H9 (cell line): ENCODE results near the gene IL21R. TPM values are rescaled to one million over a fixed set of nuclear protein-coding genes. Genes with fewer than 3 reads are reported as not detected.

Experiments
- DNase-seq: peaks from one replicate; pipeline ENCODE4 v3.0.0-alpha.2; 2017
- H2AFZ ChIP-seq: one replicate; pipeline ENCODE4 v1.6.1; 2013; ENCODE audit warnings: mild to moderate bottlenecking, low read length, control low read depth, moderate library complexity
- H2AK5ac ChIP-seq: 2 replicates; pipeline ENCODE4 v1.6.1; 2013; ENCODE audit warnings: low read length, control low read depth, mixed read lengths; ENCODE audit not compliant: insufficient read length
- H2BK120ac ChIP-seq: one replicate; pipeline ENCODE4 v1.6.1; 2013; ENCODE audit warnings: low read depth, mild to moderate bottlenecking, low read length, control low read depth, inconsistent platforms; ENCODE audit not compliant: poor library complexity, severe bottlenecking
- H2BK12ac ChIP-seq: 2 replicates; pipeline ENCODE4 v1.6.1; 2013; ENCODE audit warnings: low read length, control low read depth, mixed read lengths, low read depth; ENCODE audit not compliant: insufficient read length
- H2BK15ac ChIP-seq: 2 replicates; pipeline ENCODE4 v1.6.1; 2013; ENCODE audit warnings: low read depth, low read length, control low read depth
- H2BK20ac ChIP-seq: one replicate; pipeline ENCODE4 v1.6.1; 2013; ENCODE audit warnings: low read depth, mild to moderate bottlenecking, low read length, control low read depth, inconsistent platforms; ENCODE audit not compliant: poor library complexity, severe bottlenecking
- H2BK5ac ChIP-seq: 2 replicates; pipeline ENCODE4 v1.6.1; 2013; ENCODE audit warnings: low read length, control low read depth, mixed read lengths; ENCODE audit not compliant: insufficient read length
- H3K14ac ChIP-seq: 2 replicates; pipeline ENCODE4 v1.6.1; 2013; ENCODE audit warnings: low read length, control low read depth; ENCODE audit not compliant: insufficient read depth
- H3K18ac ChIP-seq: 2 replicates; pipeline ENCODE4 v1.6.1; 2013; ENCODE audit warnings: low read depth, mild to moderate bottlenecking, mixed read lengths, low read length, control low read depth; ENCODE audit not compliant: insufficient read length
- H3K23ac ChIP-seq: 2 replicates; pipeline ENCODE4 v1.6.1; 2013; ENCODE audit warnings: low read length, control low read depth, mixed read lengths, low read depth; ENCODE audit not compliant: insufficient read length
- H3K23me2 ChIP-seq: 2 replicates; pipeline ENCODE4 v1.6.1; 2013; ENCODE audit warnings: low read depth, mild to moderate bottlenecking, mixed read lengths, low read length, control low read depth; ENCODE audit not compliant: insufficient read length, poor library complexity, severe bottlenecking
- H3K27ac ChIP-seq: 2 replicates; pipeline ENCODE4 v1.5.1; 2013; ENCODE audit warnings: low read length, control low read depth, mixed read lengths, low read depth; ENCODE audit not compliant: insufficient read length
- H3K27me3 ChIP-seq: 2 replicates; pipeline ENCODE4 v1.6.1; 2013; ENCODE audit warnings: low read length, control low read depth, inconsistent platforms; ENCODE audit not compliant: insufficient read depth
- H3K4ac ChIP-seq: 2 replicates; pipeline ENCODE4 v1.6.1; 2013; ENCODE audit warnings: low read depth, mild to moderate bottlenecking, control low read depth, inconsistent platforms, low read length, moderate library complexity
- H3K4me1 ChIP-seq: 2 replicates; pipeline ENCODE4 v1.6.1; 2013; ENCODE audit warnings: low read length, control low read depth, inconsistent platforms; ENCODE audit not compliant: insufficient read depth
- H3K4me2 ChIP-seq: 2 replicates; pipeline ENCODE4 v1.6.1; 2013; ENCODE audit warnings: low read length, control low read depth, mixed read lengths; ENCODE audit not compliant: insufficient read length, insufficient read depth
- H3K56ac ChIP-seq: 2 replicates; pipeline ENCODE4 v1.6.1; 2013; ENCODE audit warnings: low read depth, mild to moderate bottlenecking, mixed read lengths, low read length, control low read depth; ENCODE audit not compliant: insufficient read length
- H3K79me1 ChIP-seq: 2 replicates; pipeline ENCODE4 v1.6.1; 2013; ENCODE audit warnings: low read depth, mild to moderate bottlenecking, moderate library complexity, low read length, control low read depth, inconsistent platforms; ENCODE audit not compliant: insufficient read depth, poor library complexity, severe bottlenecking
- H3K79me2 ChIP-seq: 2 replicates; pipeline ENCODE4 v1.6.1; 2013; ENCODE audit warnings: low read length, control low read depth, inconsistent platforms; ENCODE audit not compliant: insufficient read depth
- H3K9ac ChIP-seq: 2 replicates; pipeline ENCODE4 v1.6.1; 2013; ENCODE audit warnings: low read length, control low read depth, mixed read lengths; ENCODE audit not compliant: insufficient read length; ENCODE audit errors: extremely low read depth
- H3K9me3 ChIP-seq: one replicate; pipeline ENCODE4 v1.6.1; 2013; ENCODE audit warnings: low read depth, low read length, inconsistent platforms; ENCODE audit not compliant: control insufficient read depth
- H3T11ph ChIP-seq: one replicate; pipeline ENCODE4 v1.6.1; 2013; ENCODE audit warnings: mild to moderate bottlenecking, low read length, control low read depth, inconsistent platforms
- H4K20me1 ChIP-seq: one replicate; pipeline ENCODE4 v1.6.1; 2013; ENCODE audit not compliant: control insufficient read depth, insufficient read length, insufficient read depth
- H4K5ac ChIP-seq: 2 replicates; pipeline ENCODE4 v1.6.1; 2013; ENCODE audit warnings: low read depth, mild to moderate bottlenecking, mixed read lengths, low read length, control low read depth; ENCODE audit not compliant: insufficient read length
- H4K8ac ChIP-seq: replicated peaks from 2 replicates; pipeline ENCODE4 v1.6.1; 2013; ENCODE audit warnings: low read length, control low read depth, mixed read lengths, low read depth; ENCODE audit not compliant: insufficient read length
- H4K91ac ChIP-seq: 2 replicates; pipeline ENCODE4 v1.6.1; 2013; ENCODE audit warnings: low read depth, mild to moderate bottlenecking, moderate library complexity, mixed read lengths, low read length, control low read depth; ENCODE audit not compliant: insufficient read length
- H3K27ac Mint-ChIP-seq, 3 experiments: 2 replicates in 2 of 3; 3 replicates in 1 of 3; pipeline ENCODE4 v1.8.0; 2020 to 2021; ENCODE audit warnings: mixed read lengths in 3 of 3, mild to moderate bottlenecking in 1 of 3, moderate library complexity in 1 of 3
- H3K27me3 Mint-ChIP-seq: 2 replicates; pipeline ENCODE4 v1.8.0; 2021; ENCODE audit warnings: low read depth, mild to moderate bottlenecking, moderate library complexity, mixed read lengths
- H3K36me3 Mint-ChIP-seq, 3 experiments: 2 replicates in 2 of 3; 3 replicates in 1 of 3; pipeline ENCODE4 v1.8.0; 2020 to 2021; ENCODE audit warnings: low read depth in 3 of 3, mixed read lengths in 3 of 3; ENCODE audit not compliant: insufficient read depth in 1 of 3
- H3K4me1 Mint-ChIP-seq, 2 experiments: 2 replicates each; pipeline ENCODE4 v1.8.0; 2020; ENCODE audit warnings: mixed read lengths in 2 of 2
- H3K4me3 Mint-ChIP-seq, 2 experiments: 2 replicates in 1 of 2; 3 replicates in 1 of 2; pipeline ENCODE4 v1.8.0; 2020 to 2021; ENCODE audit warnings: mild to moderate bottlenecking in 2 of 2, mixed read lengths in 2 of 2, moderate library complexity in 1 of 2
- H3K9me3 Mint-ChIP-seq, 2 experiments: 2 replicates in 1 of 2; 3 replicates in 1 of 2; pipeline ENCODE4 v1.8.0; 2020; ENCODE audit warnings: mild to moderate bottlenecking in 2 of 2, mixed read lengths in 2 of 2, moderate library complexity in 1 of 2
- WGBS: extraction: QIAGEN DNeasy Blood & Tissue Kit; methylation state at CpG from one replicate; pipeline ENCODE4 v1.1.7; 2013; ENCODE audit warnings: missing lambda C conversion rate, low lambda C conversion rate, mixed read lengths; ENCODE audit not compliant: insufficient read length; ENCODE audit errors: extremely low coverage; 5-methylcytosine and 5-hydroxymethylcytosine counted together
- total RNA-seq: library from RNA; stranded (reverse); gene quantifications from 2 replicates; pipeline ENCODE4 v1.2.1, GENCODE V29; 2021
- TF ChIP-seq, protein P1 (sequence below): fragments of 200-600 bp; sonication (generic); conservative IDR thresholded peaks from 3 replicates; pipeline ENCODE4 v1.8.0; 2021; ENCODE audit warnings: antibody characterized with exemption, mild to moderate bottlenecking

The IL21R gene
- total RNA-seq, 1 experiment from 2014 or later = 0.07 TPM

GRCh38 chr16:27476240-27476639, 74.3 kb downstream of the IL21R start:
- H3K9me3 Mint-ChIP-seq = no peaks in the 10 kb centered on the region
- H3K4me3 Mint-ChIP-seq = no peak overlapping the region
- no peaks in the 10 kb centered on the region for H4K20me1 ChIP-seq
- no peaks in the 10 kb centered on the region for H3K79me2 ChIP-seq
- no peak overlapping the region for H2BK15ac ChIP-seq
- no peaks in the 10 kb centered on the region for H3K23me2 ChIP-seq
- no peak overlapping the region for H2BK5ac ChIP-seq
- H3T11ph ChIP-seq = no peak overlapping the region
- TF ChIP-seq, protein P1, sequence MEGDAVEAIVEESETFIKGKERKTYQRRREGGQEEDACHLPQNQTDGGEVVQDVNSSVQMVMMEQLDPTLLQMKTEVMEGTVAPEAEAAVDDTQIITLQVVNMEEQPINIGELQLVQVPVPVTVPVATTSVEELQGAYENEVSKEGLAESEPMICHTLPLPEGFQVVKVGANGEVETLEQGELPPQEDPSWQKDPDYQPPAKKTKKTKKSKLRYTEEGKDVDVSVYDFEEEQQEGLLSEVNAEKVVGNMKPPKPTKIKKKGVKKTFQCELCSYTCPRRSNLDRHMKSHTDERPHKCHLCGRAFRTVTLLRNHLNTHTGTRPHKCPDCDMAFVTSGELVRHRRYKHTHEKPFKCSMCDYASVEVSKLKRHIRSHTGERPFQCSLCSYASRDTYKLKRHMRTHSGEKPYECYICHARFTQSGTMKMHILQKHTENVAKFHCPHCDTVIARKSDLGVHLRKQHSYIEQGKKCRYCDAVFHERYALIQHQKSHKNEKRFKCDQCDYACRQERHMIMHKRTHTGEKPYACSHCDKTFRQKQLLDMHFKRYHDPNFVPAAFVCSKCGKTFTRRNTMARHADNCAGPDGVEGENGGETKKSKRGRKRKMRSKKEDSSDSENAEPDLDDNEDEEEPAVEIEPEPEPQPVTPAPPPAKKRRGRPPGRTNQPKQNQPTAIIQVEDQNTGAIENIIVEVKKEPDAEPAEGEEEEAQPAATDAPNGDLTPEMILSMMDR = no peak
- no peak overlapping the region for H2BK12ac ChIP-seq
- no peak overlapping the region for H3K14ac ChIP-seq
- no peaks in the 10 kb centered on the region for H3K79me1 ChIP-seq
- H3K9ac ChIP-seq = no peak overlapping the region
- no peak overlapping the region for H3K56ac ChIP-seq
- no peak overlapping the region for H3K27ac Mint-ChIP-seq
- no peak overlapping the region for H4K5ac ChIP-seq
- H4K8ac ChIP-seq = no peak overlapping the region
- WGBS = no CpG with 5 or more reads among the region's 9 CpGs
- no peaks in the 10 kb centered on the region for H3K4me1 ChIP-seq
- no peaks in the 10 kb centered on the region for H3K27me3 ChIP-seq
- no peak overlapping the region for H3K4ac ChIP-seq
- H3K4me1 Mint-ChIP-seq = no peaks in the 10 kb centered on the region
- H3K9me3 ChIP-seq = no peaks in the 10 kb centered on the region
- no peak overlapping the region for H3K27ac ChIP-seq
- H2AK5ac ChIP-seq = no peak overlapping the region
- H2BK20ac ChIP-seq = no peak overlapping the region
- no peak for DNase-seq
- H3K36me3 Mint-ChIP-seq = peaks cover 35 to 95% (median 88%) of the 10 kb centered on the region in 3 experiments; a peak in 6 of 7 replicates
- H3K18ac ChIP-seq = no peak overlapping the region
- H4K91ac ChIP-seq = no peak overlapping the region
- H2AFZ ChIP-seq = no peak overlapping the region
- no peaks in the 10 kb centered on the region; the same call in 1 of the 2 replicates for H3K27me3 Mint-ChIP-seq
- H3K23ac ChIP-seq = no peak overlapping the region
- H3K4me2 ChIP-seq = no peak overlapping the region
- no peak overlapping the region for H2BK120ac ChIP-seq
